Heart left ventricle (tissue), 13 donors: ENCODE measurements around the gene ALS2CL.

Experiments
- POLR2A ChIP-seq, 2 donors: fragments of 450-650 bp; IDR thresholded peaks; one replicate each; pipeline ENCODE4 v1.6.1; 2017; ENCODE audit warnings: antibody characterized with exemption in 2 of 2, mild to moderate bottlenecking in 2 of 2, moderate library complexity in 2 of 2
- TF ChIP-seq, protein P1 (sequence below), 12 donors: fragments of 200-600 bp; sonication (generic) in 4 of 12; IDR thresholded peaks; one replicate each; pipeline versions ENCODE4 v1.5.0 to v1.8.0; 2018 to 2022; ENCODE audit warnings: antibody characterized with exemption in 12 of 12, mild to moderate bottlenecking in 5 of 12
- donor health status: ischemic (EF 13 %, LVEDD 7.1; RV severe dilation, severe dysfunction).
- donor health status: DM: no; HTN: yes; CAD: no.
- donor health status: DM: no; HTN: no; CAD: no.
- donor health status: ischemic (EF 25% LVEDD 6.9; RV normal size, moderate dysfunction).
- donor health status: ischemic (EF 25% LVEDD 5.7; RV mildly dilated, moderate dysfunction).
- donor health status: ischemic (EF 35%, LVEDD 5.7; RV mildly dilated, moderate dysfunction).
- donor health status: nonischemic (EF 11% LVEDD 7.7; RV severe dilation, severe dysfunction).
- donor health status: DM: yes; HTN: yes; CAD: no.
- donor health status: PGD.
- donor health status: ischemic (EF 29% LVEDD 5.4; RV normal size, mild dysfunction).
- donor health status: nonischemic (EF 23%, LVEDD 6.1; RV moderate dilation, normal function).

DNA sequence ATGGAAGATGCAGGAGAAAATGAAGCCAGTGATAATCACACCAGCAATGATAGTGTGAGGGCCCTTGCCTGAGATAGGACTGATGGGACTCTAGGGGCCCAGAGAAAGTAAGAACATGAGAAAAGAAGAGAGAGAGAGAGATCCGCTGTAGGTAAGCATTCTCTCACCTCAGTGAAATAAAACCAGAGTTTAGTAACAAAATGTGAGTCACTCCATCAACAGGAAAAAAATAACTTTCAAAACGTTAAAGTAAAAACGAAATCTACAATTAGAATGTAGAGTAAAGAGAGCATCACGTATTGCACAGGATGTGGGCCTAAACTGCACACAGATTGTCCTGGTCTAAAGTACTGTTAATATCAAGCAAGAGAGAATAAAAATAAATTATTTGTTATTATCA lies 30.9 kb upstream of the ALS2CL start:
- TF ChIP-seq, protein P1, sequence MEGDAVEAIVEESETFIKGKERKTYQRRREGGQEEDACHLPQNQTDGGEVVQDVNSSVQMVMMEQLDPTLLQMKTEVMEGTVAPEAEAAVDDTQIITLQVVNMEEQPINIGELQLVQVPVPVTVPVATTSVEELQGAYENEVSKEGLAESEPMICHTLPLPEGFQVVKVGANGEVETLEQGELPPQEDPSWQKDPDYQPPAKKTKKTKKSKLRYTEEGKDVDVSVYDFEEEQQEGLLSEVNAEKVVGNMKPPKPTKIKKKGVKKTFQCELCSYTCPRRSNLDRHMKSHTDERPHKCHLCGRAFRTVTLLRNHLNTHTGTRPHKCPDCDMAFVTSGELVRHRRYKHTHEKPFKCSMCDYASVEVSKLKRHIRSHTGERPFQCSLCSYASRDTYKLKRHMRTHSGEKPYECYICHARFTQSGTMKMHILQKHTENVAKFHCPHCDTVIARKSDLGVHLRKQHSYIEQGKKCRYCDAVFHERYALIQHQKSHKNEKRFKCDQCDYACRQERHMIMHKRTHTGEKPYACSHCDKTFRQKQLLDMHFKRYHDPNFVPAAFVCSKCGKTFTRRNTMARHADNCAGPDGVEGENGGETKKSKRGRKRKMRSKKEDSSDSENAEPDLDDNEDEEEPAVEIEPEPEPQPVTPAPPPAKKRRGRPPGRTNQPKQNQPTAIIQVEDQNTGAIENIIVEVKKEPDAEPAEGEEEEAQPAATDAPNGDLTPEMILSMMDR (IDR thresholded peaks at IDR 0.05) = no peak
- TF ChIP-seq POLR2A (IDR thresholded peaks at IDR 0.05) = no peak
